K562 (cell line): ENCODE measurements around the gene SMARCA4. TPM values are rescaled to one million over a fixed set of nuclear protein-coding genes. Genes with fewer than 3 reads are reported as not detected.

ENCODE experiments used
- JUNB ChIP-seq: fragments of 450-650 bp; formaldehyde crosslinking; conservative IDR thresholded peaks from 2 replicates; pipeline ENCODE4 v1.4.0; 2020; ENCODE audit warnings: mild to moderate bottlenecking
- MLX ChIP-seq, 2 experiments: fragments of 450-650 bp in 1 of 2; sonication (generic) in 1 of 2; formaldehyde crosslinking; conservative IDR thresholded peaks; 2 replicates each; pipeline versions ENCODE4 v1.4.0 to v1.8.1; 2020 to 2022; ENCODE audit warnings: mild to moderate bottlenecking in 1 of 2, missing genetic modification reagents in 1 of 2
- RAD51 ChIP-seq: fragments of 450-650 bp; IDR thresholded peaks from 2 replicates; pipeline ENCODE4 v1.7.1; 2016; ENCODE audit warnings: low read depth, mild to moderate bottlenecking, borderline replicate concordance
- ZKSCAN3 ChIP-seq: fragments of 250-450 bp; sonication (Bioruptor Pico); IDR thresholded peaks from 2 replicates; pipeline ENCODE4 v1.4.0; 2020
- ZNF407 ChIP-seq: fragments of 450-650 bp; IDR thresholded peaks from 2 replicates; pipeline ENCODE4 v1.6.1; 2016; ENCODE audit warnings: low read depth
- polyA plus RNA-seq, 8 experiments: library from polyadenylated mRNA; depleted of rRNA in 4 of 8; stranded (reverse) in 5 of 8; unstranded in 3 of 8; fragments of >200 nt; fragmentation: Nextera tagmentation in 2 of 8; fragmentation: Illumina TruSeq in 1 of 8; extraction: Ambion mirVana in 2 of 8; extraction: Trizol in 1 of 8; gene quantifications; 2 replicates each; pipeline versions ENCODE4 v1.2.1 to v1.2.3, GENCODE V29; 2011 to 2014; ENCODE audit warnings: inconsistent platforms in 1 of 8, missing spikeins in 1 of 8
- total RNA-seq, 7 experiments: library from RNA; depleted of rRNA in 6 of 7; stranded (reverse); fragments of >200 nt in 6 of 7; fragmentation: Illumina TruSeq in 2 of 7; extraction: Trizol in 2 of 7; gene quantifications; 2 replicates each; pipeline versions ENCODE4 v1.2.1 to v1.2.3, GENCODE V29; 2011 to 2021; ENCODE audit warnings: low replicate concordance in 1 of 7
- TF ChIP-seq, protein P1 (sequence below): sonication (generic); formaldehyde crosslinking; IDR thresholded peaks from 2 replicates; pipeline ENCODE4 v1.8.0; 2022; ENCODE audit warnings: mild to moderate bottlenecking, low read depth, missing genetic modification reagents
- TF ChIP-seq, protein P2 (sequence below): fragments of 250-450 bp; sonication (Bioruptor Pico); IDR thresholded peaks from 2 replicates; pipeline ENCODE4 v1.8.0; 2022; ENCODE audit warnings: moderate library complexity, mild to moderate bottlenecking, inconsistent platforms
- TF ChIP-seq, protein P3 (sequence below): fragments of 250-450 bp; sonication (Bioruptor Pico); IDR thresholded peaks from 2 replicates; pipeline ENCODE4 v1.8.0; 2022; ENCODE audit warnings: inconsistent platforms, mild to moderate bottlenecking, moderate library complexity, borderline replicate concordance
- TF ChIP-seq, protein P4 (sequence below): fragments of 450-650 bp; IDR thresholded peaks from 2 replicates; pipeline ENCODE4 v1.7.0; 2016; ENCODE audit warnings: borderline replicate concordance

The SMARCA4 gene
- total and polyA plus RNA-seq, 9 of the 15 experiments (the other 6 are each of a cell fraction or from before 2014, with no cell fraction given): 19.3 to 207 (median 52.1) TPM

DNA sequence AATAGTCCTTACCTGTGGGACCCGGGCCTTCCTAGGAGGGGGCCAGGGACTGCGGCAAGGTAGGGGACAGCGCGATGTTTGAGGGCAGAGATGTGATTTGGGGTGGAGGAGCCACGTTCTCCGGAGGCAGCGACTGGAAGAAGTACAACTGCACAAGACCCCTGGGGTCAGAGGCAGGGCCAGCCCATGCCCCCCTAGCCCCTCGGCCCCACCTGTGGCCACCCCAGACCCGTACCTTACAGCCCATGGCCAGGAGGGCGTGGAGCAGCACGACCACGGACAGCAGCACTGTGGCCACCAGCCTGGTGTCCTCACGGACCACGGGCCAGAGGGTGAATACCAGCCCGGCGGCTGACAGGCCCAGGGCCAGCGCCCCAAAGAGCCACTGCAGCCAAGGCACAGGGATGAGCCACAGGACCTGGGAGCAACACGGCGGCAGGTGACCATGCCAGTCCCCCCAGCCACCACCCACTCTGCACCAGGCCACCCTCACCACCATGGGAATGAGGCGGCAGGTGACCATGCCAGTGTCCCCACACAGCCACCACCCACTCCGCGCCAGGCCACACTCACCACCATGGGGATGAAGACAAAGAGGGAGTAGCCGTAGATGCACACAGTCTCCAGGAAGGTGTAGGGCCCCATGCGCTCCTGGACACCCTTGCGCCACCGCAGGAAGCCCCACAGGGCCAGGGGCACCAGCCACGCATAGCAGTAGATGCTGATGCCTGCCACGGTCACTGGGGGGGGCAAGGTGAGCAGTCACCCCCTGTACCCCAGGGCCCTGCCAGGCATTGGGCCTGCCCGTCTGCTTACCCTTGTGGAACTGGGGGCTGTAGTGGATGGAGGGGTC, 37.3 kb upstream of the SMARCA4 start (continued):
- TF ChIP-seq ZNF407 (no peak), RAD51 (no peak), MLX (CRISPR knock-in tag; conservative IDR thresholded peaks at IDR 0.05) (no peak), JUNB (CRISPR knock-in tag) (no peak), ZKSCAN3 (CRISPR knock-in tag) (no peak)
- TF ChIP-seq, protein P1, sequence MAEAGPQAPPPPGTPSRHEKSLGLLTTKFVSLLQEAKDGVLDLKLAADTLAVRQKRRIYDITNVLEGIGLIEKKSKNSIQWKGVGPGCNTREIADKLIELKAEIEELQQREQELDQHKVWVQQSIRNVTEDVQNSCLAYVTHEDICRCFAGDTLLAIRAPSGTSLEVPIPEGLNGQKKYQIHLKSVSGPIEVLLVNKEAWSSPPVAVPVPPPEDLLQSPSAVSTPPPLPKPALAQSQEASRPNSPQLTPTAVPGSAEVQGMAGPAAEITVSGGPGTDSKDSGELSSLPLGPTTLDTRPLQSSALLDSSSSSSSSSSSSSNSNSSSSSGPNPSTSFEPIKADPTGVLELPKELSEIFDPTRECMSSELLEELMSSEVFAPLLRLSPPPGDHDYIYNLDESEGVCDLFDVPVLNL: no peak
- TF ChIP-seq, protein P2, sequence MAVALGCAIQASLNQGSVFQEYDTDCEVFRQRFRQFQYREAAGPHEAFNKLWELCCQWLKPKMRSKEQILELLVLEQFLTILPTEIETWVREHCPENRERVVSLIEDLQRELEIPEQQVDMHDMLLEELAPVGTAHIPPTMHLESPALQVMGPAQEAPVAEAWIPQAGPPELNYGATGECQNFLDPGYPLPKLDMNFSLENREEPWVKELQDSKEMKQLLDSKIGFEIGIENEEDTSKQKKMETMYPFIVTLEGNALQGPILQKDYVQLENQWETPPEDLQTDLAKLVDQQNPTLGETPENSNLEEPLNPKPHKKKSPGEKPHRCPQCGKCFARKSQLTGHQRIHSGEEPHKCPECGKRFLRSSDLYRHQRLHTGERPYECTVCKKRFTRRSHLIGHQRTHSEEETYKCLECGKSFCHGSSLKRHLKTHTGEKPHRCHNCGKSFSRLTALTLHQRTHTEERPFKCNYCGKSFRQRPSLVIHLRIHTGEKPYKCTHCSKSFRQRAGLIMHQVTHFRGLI (CRISPR knock-in tag): no peak
- TF ChIP-seq, protein P3, sequence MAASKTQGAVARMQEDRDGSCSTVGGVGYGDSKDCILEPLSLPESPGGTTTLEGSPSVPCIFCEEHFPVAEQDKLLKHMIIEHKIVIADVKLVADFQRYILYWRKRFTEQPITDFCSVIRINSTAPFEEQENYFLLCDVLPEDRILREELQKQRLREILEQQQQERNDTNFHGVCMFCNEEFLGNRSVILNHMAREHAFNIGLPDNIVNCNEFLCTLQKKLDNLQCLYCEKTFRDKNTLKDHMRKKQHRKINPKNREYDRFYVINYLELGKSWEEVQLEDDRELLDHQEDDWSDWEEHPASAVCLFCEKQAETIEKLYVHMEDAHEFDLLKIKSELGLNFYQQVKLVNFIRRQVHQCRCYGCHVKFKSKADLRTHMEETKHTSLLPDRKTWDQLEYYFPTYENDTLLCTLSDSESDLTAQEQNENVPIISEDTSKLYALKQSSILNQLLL (CRISPR knock-in tag): no peak
- TF ChIP-seq, protein P4, sequence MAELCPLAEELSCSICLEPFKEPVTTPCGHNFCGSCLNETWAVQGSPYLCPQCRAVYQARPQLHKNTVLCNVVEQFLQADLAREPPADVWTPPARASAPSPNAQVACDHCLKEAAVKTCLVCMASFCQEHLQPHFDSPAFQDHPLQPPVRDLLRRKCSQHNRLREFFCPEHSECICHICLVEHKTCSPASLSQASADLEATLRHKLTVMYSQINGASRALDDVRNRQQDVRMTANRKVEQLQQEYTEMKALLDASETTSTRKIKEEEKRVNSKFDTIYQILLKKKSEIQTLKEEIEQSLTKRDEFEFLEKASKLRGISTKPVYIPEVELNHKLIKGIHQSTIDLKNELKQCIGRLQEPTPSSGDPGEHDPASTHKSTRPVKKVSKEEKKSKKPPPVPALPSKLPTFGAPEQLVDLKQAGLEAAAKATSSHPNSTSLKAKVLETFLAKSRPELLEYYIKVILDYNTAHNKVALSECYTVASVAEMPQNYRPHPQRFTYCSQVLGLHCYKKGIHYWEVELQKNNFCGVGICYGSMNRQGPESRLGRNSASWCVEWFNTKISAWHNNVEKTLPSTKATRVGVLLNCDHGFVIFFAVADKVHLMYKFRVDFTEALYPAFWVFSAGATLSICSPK: no peak
